ENCODE measurements around the gene SEPTIN5.
A peak's percentile ranks its signal among the peaks of the same experiment; 100 is the strongest.

SEPTIN5 gene

GRCh38 chr22:19763458-19764298, 49.4 kb downstream of the SEPTIN5 start:
- no peak for DNase-seq

DNA sequence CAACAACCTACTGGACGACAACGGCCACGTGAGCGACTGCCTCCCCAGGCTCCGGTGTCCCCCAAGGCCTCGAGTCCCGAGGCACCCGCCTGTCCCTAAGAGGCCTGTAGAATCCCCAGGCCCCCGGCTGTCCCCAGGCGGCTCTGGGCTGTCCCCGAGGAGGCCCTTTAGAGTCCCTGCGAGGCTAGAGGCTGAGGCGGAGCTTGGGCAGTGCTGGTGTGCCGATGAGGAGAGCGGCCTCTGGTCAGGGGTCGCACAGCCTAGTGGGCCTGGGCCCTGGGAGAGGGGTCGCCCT, 49.9 kb downstream of the SEPTIN5 start:
- DNase-seq, result no peak

GRCh38 chr22:19764636-19765476, 50.6 kb downstream of the SEPTIN5 start:
- no peak for DNase-seq

DNA sequence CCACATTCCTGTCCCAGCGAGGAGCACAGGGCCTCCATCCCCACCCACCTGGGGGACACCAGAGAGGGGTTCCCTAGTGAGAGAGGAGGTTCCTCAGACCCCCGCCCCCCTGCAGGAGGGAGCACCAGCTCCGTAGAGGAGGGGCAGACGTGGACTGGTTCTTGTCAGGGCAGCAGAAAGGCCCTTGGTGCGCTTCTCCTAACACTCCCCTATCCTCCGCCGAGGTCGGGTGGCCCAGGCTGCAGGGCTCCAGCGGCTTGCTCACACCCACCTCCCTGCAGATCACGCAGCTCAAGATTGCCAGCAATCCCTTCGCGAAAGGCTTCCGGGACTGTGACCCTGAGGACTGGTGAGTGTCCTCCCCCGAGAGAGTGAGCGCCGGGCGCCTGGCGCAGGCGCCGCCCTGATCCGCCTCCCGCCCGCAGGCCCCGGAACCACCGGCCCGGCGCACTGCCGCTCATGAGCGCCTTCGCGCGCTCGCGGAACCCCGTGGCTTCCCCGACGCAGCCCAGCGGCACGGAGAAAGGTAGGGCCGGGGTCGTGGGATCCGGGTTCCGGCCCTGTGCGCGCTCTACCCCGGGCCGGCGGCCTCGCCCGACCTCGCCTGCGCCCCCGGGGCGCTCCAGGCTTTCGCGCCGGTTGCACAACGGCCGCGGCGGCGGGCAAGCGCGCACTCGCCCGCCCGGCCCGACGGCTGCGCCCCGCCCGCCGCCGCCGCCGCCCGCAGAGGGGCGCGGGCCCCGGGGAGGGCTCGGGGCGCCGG, 51.4 kb downstream of the SEPTIN5 start:
- peak; percentile 30 for DNase-seq

DNA sequence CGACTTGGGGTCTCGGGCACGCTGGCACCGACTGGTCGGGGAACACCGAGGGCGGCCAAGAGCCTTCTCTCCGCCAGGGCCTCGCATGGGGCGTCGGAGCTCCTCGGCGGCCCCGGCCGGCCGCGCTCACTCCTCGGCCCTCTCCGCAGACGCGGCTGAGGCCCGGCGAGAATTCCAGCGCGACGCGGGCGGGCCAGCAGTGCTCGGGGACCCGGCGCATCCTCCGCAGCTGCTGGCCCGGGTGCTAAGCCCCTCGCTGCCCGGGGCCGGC, 51.9 kb downstream of the SEPTIN5 start:
- no peak for DNase-seq

- DNase-seq, result peak; percentile 71
Observed at GRCh38 chr22:19766511-19767426, 52.5 kb downstream of the SEPTIN5 start.

- DNase-seq, result no peak
Observed at GRCh38 chr22:19767427-19768341, 53.4 kb downstream of the SEPTIN5 start.

- DNase-seq, result no peak
Observed at GRCh38 chr22:19769393-19769715, 55.1 kb downstream of the SEPTIN5 start.

DNA sequence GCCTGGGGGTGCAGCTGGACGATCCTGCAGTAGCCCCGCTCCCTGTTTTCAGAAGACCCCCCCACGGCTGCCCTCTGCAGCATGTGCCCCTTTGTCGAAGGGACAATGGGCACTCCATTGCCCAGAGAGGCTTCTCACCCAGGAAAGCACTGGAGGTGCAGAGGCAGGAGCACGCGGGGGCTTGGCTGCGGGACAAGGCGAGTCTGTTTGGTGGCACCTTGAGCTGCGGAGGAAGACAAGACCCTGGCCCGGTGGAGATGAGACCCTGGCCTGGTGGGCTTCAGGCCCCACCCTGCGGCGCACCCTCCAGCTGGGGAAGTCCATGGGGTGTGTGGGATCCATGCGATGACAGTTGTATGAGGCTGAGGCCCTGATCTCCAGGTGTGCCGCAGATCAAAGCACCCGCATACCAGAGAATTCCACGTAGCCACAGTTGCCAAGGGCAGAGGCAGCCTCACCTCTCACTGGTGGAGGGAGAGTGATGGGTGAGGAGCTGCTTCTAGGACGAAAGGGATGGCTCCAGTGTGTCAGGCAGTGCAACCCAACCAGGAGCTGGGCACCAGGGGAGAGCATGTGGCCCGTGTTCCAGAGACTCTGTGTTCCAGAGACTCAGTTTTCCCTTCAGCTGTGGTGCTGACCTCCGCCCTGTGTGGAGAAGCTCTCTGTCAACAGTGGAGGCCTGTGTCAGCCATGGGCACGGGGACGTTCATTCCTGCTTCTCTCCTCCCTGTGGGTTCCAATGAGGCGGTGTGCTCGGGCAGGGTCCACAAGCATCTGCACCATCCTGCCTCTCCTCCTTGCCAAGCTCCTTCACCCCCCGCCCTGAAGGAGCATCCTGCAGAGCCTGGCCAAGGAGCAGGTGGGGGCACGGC, 56.3 kb downstream of the SEPTIN5 start:
- no peak for DNase-seq

DNA sequence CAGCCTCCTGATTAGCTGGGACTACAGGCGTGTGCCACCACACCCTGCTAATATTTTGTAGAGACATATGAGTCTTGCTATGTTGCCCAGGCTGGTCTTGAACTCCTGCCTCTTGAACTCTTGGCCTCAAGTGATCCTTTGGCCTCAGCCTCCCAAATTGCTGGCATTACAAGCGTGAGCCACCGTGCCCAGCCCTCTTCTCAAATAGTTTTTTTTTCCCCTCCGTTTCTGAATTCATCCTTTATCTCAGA, 58.0 kb downstream of the SEPTIN5 start:
- DNase-seq, result no peak

All from stimulated activated CD4-positive, alpha-beta T cell treated with anti-CD3 and anti-CD28 coated beads, Interleukin-15, amount 100 ng/mL, for 24 hours (primary cell).